ENCODE results near the gene CHPF. TPM values are rescaled to one million over a fixed set of nuclear protein-coding genes. Genes with fewer than 3 reads are reported as not detected.

Gene CHPF
- total RNA-seq, 1 experiment from 2014 or later = 228 TPM

GRCh38 chr2:219561179-219562048 lies 17.8 kb upstream of the CHPF start:
- POLR2A ChIA-PET = interaction anchor here (1.6 kb wide), 1 partner anchor 18 kb away, joined by 4 read pairs; the partner anchor contains the start of genes CHPF and TMEM198

More at GRCh38 chr2:219561179-219562048, 17.8 kb upstream of the CHPF start:
- Histone ChIP-seq H3K9ac (ENCODE audit: low read length) (no peak overlapping the region), H3K79me2 (ENCODE audit: insufficient read depth, low read length) (no peaks in the 10 kb centered on the region), H3K4me1 (ENCODE audit: control insufficient read depth in 1 of 2, insufficient read depth in 2 of 2, low read length in 2 of 2) (peaks cover 0 to 4% of the 10 kb centered on the region in 2 experiments; a peak in 1 of 4 replicates), H3K4me3 (replicated peaks in 1 of 2; ENCODE audit: low read depth in 1 of 2, low read length in 2 of 2) (no peak overlapping the region), H3K9me2 (ENCODE audit: insufficient read depth) (no peaks in the 10 kb centered on the region), H3K4me2 (ENCODE audit: low read length) (no peak overlapping the region), H3K27ac (ENCODE audit: low read depth, low read length) (no peak overlapping the region), H3K9me3 (ENCODE audit: control insufficient read depth in 1 of 2, insufficient read depth in 1 of 2, low read depth in 1 of 2, low read length in 2 of 2) (no peaks in the 10 kb centered on the region), H3K36me3 (ENCODE audit: control insufficient read depth in 1 of 2, insufficient read depth in 2 of 2, low read length in 2 of 2) (no peaks in the 10 kb centered on the region), H3K27me3 (ENCODE audit: insufficient read depth, low read length) (no peaks in the 10 kb centered on the region), H4K20me1 (ENCODE audit: insufficient read depth) (no peaks in the 10 kb centered on the region), H2AFZ (ENCODE audit: low read depth, low read length, poor library complexity, severe bottlenecking) (no peak overlapping the region)
- DNase-seq (ENCODE audit: low read depth, low spot score) (no peak), ATAC-seq (no peak)
- ChIA-PET CTCF (interaction anchor here (1.6 to 2.6 kb wide), 4 partner anchors 10 to 20 kb away, joined by 5 to 16 read pairs (median 6); partner anchors contain the start of genes INHA and OBSL1), RAD21 (ENCODE audit: low non-redundant PET in 1 of 2, low total read pairs in 2 of 2, uncharacterized antibody in 2 of 2, unreplicated experiment in 2 of 2) (no interaction called here)
- no peak for TF ChIP-seq JUND (IDR thresholded peaks at IDR 0.05)
- TF ChIP-seq REST (IDR thresholded peaks at IDR 0.05; ENCODE audit: low read depth) = no peak
- TF ChIP-seq TCF7L2 (IDR thresholded peaks at IDR 0.05; ENCODE audit: borderline replicate concordance, extremely low read depth, insufficient read depth, insufficient read length) = no peak
- TF ChIP-seq YY1 (IDR thresholded peaks at IDR 0.05; ENCODE audit: extremely low read depth, insufficient replicate concordance, low read depth, low read length) = no peak
- no peak for TF ChIP-seq POLR2A (IDR thresholded peaks at IDR 0.05; ENCODE audit: borderline replicate concordance, extremely low read depth, insufficient read depth, insufficient read length)
- no peak for TF ChIP-seq ZNF274 (IDR thresholded peaks at IDR 0.05; ENCODE audit: low read depth, low read length)
- TF ChIP-seq CBX3 (IDR thresholded peaks at IDR 0.05; ENCODE audit: low read depth) = no peak
- no peak for TF ChIP-seq EZH2phosphoT487 (IDR thresholded peaks at IDR 0.05; ENCODE audit: borderline replicate concordance)
- TF ChIP-seq EGR1 (IDR thresholded peaks at IDR 0.05; ENCODE audit: low read depth) = no peak
- no peak for TF ChIP-seq CEBPB (IDR thresholded peaks at IDR 0.05; ENCODE audit: low read depth)
- TF ChIP-seq ELF1 (IDR thresholded peaks at IDR 0.05; ENCODE audit: borderline replicate concordance, low read depth) = no peak
- TF ChIP-seq FOSL1 (IDR thresholded peaks at IDR 0.05; ENCODE audit: low read depth) = no peak
- no peak for TF ChIP-seq EZH2 (IDR thresholded peaks at IDR 0.05)
- TF ChIP-seq SRF (IDR thresholded peaks at IDR 0.05; ENCODE audit: low read depth) = no peak
- intact Hi-C loops (cut with micrococcal nuclease) = no loop called here
- BruUV-seq (replicated peaks) = no TSS peak

All from HCT116 (cell line).